Right lobe of liver (tissue), 6 donors: Measurements from ENCODE around the gene RNPS1. TPM values are rescaled to one million over a fixed set of nuclear protein-coding genes. Genes with fewer than 3 reads are reported as not detected.

Experiments
- ATAC-seq, 4 donors: fragments of 200-7000 bp; cut with Tn5 transposase; one replicate each; pipeline ENCODE4 v1.9.1; 2020; ENCODE audit warnings: mild to moderate bottlenecking in 4 of 4, moderate library complexity in 4 of 4
- DNase-seq, 3 donors: peaks; one replicate each; pipeline ENCODE4 v3.0.0-alpha.2; 2020
- H3K27ac ChIP-seq, 3 donors: fragments of 200-600 bp; one replicate each; pipeline ENCODE4 v1.8.0; 2022
- H3K27me3 ChIP-seq, 2 donors: fragments of 200-600 bp; one replicate each; pipeline ENCODE4 v1.8.0; 2022
- H3K36me3 ChIP-seq, 4 donors: fragments of 200-600 bp; sonication (generic) in 1 of 4; one replicate each; pipeline versions ENCODE4 v1.5.1 to v1.8.0; 2017 to 2022; ENCODE audit warnings: control low read depth in 1 of 4
- H3K4me1 ChIP-seq, 4 donors: fragments of 200-600 bp; sonication (generic) in 1 of 4; one replicate each; pipeline versions ENCODE4 v1.5.1 to v1.8.0; 2017 to 2022; ENCODE audit warnings: control low read depth in 1 of 4
- H3K4me3 ChIP-seq, 3 donors: fragments of 200-600 bp; one replicate each; pipeline ENCODE4 v1.8.0; 2022
- H3K9me3 ChIP-seq, 4 donors: fragments of 200-600 bp; sonication (generic) in 1 of 4; one replicate each; pipeline versions ENCODE4 v1.5.1 to v1.8.0; 2017 to 2022; ENCODE audit warnings: control low read depth in 1 of 4
- POLR2A ChIP-seq: fragments of 450-650 bp; IDR thresholded peaks from one replicate; pipeline ENCODE4 v1.6.1; 2017; ENCODE audit warnings: antibody characterized with exemption, mild to moderate bottlenecking
- WGBS: methylation state at CpG from one replicate; pipeline ENCODE4 v1.1.6; 2018; ENCODE audit warnings: low coverage, low lambda C conversion rate; ENCODE audit not compliant: insufficient coverage; ENCODE audit errors: missing lambda C conversion rate; 5-methylcytosine and 5-hydroxymethylcytosine counted together
- intact Hi-C, 2 donors: fragments of 100-400 bp; cut with DNase I; formaldehyde crosslinking; loops; one replicate each; pipeline versions ENCODE4 v1.11.2 to v1.14.1; 2022
- total RNA-seq, 6 experiments: library from RNA; depleted of rRNA in 2 of 6; stranded (reverse); fragments of >200 nt in 2 of 6; fragmentation: NEBNext Ultra II Directional in 3 of 6; extraction: Animal tissue kit (Norgen Biotek cat#: 25700) in 3 of 6; gene quantifications; one replicate each; pipeline versions ENCODE4 v1.1.0 to v1.2.4, GENCODE V29; 2016 to 2023
- TF ChIP-seq, protein P1 (sequence below), 4 donors: fragments of 200-600 bp in 3 of 4; fragments of 450-650 bp in 1 of 4; IDR thresholded peaks; one replicate each; pipeline versions ENCODE4 v1.5.1 to v1.8.0; 2016 to 2022; ENCODE audit warnings: antibody characterized with exemption in 4 of 4, mild to moderate bottlenecking in 2 of 4
- donor health status: DM: no; HTN: yes; CAD: no.
- donor health status: DM: no; HTN: no; CAD: no.
- donor health status: DM: no; HTN: no; CAD: no.
- donor health status: DM: no; HTN: yes; CAD: no.
- donor health status: DM: no; HTN: yes; CAD: no.

Gene RNPS1
- total RNA-seq, 6 experiments from 2014 or later = 29.0 to 61.9 (median 38.9) TPM

DNA sequence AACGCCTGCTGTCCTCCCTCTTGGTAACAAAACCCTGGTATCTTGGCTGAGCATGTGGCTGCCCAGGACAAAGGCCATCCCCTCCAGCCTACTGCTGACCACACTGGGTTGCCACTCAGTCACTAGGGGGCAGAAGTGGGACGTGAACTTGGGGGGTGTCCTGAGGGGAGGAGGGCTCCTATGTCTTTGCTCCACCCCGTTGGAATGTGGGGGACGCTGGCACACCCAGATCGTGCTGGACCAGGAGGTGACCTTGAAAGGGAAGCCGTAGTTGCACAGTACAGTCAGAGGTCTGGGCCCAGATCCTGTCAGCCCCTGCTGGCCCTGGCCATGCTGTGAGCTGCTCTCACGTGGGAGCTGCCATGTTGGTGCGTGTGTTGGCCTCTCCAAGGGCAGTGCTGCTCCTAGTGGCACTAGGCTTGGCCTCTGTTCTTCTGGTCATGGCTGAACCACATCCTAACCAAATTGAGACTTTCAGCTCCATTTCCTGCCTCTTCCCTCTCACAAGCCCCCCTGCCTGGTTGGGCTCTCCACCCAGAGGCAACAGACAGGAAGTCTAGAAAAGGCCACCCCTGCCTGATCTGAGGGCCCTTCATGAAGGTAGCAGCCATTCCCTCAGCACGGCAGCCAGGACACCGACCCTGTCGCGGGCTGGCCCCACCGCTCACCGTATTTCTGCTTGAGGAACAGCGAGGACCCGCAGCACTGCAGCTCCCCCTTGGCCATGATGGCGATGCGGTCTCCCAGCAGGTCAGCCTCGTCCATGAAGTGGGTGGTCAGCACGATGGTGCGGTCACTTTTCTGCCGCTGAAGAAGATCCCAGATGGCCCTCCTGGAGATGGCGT is 29.0 kb upstream of the RNPS1 start:
- no peaks in the 10 kb centered on the region for H3K27me3 ChIP-seq
- ATAC-seq (peak; percentile 73 to 78 (median 74)), DNase-seq (peak in 1 of 3 donors; percentile 42)
- no peak overlapping the region for H3K27ac ChIP-seq
- no peaks in the 10 kb centered on the region for H3K36me3 ChIP-seq
- intact Hi-C loops = no loop called here
- H3K9me3 ChIP-seq = no peaks in the 10 kb centered on the region
- WGBS = 77% methylated on average over 6 of the region's 23 CpGs
- H3K4me3 ChIP-seq = no peak overlapping the region
- no peaks in the 10 kb centered on the region for H3K4me1 ChIP-seq
- no peak for TF ChIP-seq POLR2A
- TF ChIP-seq, protein P1, sequence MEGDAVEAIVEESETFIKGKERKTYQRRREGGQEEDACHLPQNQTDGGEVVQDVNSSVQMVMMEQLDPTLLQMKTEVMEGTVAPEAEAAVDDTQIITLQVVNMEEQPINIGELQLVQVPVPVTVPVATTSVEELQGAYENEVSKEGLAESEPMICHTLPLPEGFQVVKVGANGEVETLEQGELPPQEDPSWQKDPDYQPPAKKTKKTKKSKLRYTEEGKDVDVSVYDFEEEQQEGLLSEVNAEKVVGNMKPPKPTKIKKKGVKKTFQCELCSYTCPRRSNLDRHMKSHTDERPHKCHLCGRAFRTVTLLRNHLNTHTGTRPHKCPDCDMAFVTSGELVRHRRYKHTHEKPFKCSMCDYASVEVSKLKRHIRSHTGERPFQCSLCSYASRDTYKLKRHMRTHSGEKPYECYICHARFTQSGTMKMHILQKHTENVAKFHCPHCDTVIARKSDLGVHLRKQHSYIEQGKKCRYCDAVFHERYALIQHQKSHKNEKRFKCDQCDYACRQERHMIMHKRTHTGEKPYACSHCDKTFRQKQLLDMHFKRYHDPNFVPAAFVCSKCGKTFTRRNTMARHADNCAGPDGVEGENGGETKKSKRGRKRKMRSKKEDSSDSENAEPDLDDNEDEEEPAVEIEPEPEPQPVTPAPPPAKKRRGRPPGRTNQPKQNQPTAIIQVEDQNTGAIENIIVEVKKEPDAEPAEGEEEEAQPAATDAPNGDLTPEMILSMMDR (IDR thresholded peaks at IDR 0.05) = peak; percentile 32 to 45 (median 36)

DNA sequence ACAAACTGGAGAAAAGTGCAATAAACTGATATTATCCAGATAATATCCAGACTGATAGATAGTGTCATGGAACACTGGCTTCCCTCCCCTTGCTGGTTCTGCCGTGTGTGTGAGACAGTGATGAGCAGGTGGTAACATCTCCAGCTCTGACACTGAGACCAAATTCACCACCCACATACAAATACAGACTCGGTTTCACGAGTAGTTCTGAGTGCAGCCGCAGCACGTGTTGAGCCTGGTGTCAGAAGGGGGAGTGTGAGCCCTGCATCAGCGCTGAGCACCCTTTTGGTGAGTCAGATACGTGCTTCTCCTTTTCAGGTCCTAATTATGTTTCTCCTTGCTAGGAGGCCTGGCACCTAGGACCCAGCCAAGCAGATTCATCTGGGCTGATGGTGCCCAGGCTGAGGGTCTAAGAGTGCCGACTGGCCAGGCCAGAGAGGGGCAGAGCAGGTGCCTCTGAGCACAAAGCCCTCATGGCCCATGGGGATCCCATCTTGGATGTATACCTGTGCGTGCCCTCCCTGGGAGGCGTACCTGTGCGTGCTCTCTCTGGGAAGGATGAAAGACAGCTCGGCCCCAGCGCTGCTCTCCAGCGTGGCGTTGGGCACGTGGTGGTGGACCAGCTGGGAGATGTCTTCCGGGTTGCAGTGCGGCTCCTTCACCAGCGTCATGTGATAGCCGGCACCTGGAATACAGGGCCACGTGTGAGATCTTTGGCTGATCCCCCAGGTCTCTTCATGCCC is 27.3 kb upstream of the RNPS1 start:
- H3K27me3 ChIP-seq = no peaks in the 10 kb centered on the region
- ATAC-seq = no peak
- intact Hi-C loops = no loop called here
- TF ChIP-seq, protein P1 (IDR thresholded peaks at IDR 0.05) = no peak
- TF ChIP-seq POLR2A = no peak
- no peak overlapping the region for H3K27ac ChIP-seq
- no CpG with 5 or more reads among the region's 21 CpGs for WGBS
- DNase-seq = no peak
- no peaks in the 10 kb centered on the region for H3K36me3 ChIP-seq
- H3K4me1 ChIP-seq = no peaks in the 10 kb centered on the region
- H3K9me3 ChIP-seq = no peaks in the 10 kb centered on the region
- no peak overlapping the region for H3K4me3 ChIP-seq

DNA sequence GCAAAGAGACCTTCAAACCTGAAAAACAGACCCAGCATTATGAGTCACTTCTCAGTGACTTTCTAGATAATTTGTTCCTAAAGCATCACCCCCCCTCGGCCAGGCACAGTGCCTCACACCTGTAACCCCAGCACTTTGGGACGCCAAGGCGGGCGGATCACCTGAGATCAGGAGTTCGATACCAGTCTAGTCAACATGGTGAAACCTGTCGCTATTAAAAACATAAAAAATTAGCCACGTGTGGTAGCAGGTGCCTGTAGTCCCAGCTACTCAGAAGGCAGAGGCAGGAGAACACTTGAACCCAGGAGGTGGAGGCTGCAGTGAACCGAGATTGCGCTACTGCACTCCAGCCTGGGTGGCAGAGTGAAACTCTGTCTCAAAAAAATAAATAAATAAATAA is 24.3 kb upstream of the RNPS1 start:
- ATAC-seq (no peak), DNase-seq (no peak)
- H3K4me3 ChIP-seq = no peak overlapping the region
- intact Hi-C loops = no loop called here
- no peaks in the 10 kb centered on the region for H3K27me3 ChIP-seq
- 89% methylated on average over 9 of the region's 9 CpGs for WGBS
- no peak for TF ChIP-seq POLR2A
- TF ChIP-seq, protein P1 (IDR thresholded peaks at IDR 0.05) = no peak
- H3K36me3 ChIP-seq = no peaks in the 10 kb centered on the region
- H3K9me3 ChIP-seq = no peaks in the 10 kb centered on the region
- H3K4me1 ChIP-seq = no peaks in the 10 kb centered on the region
- no peak overlapping the region for H3K27ac ChIP-seq

DNA sequence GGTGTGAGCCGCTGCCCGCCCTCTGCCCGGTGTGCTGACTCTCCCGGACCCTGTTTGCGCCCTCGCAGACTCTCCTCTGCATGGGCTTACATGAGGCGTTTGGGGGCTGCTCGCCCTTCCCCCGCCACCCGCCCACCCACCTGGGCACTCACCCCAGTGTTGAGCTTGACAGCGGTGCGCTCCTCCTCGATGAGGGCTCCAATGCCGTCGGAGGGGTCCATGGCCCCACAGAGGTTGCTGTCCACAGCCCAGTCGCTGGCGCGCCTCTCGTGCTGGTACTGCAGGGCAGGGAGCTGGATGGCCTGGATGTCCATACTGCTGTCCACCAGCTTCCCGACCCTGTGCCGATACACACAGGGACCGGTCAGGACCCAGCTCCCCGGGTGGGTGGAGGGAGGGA is 21.4 kb upstream of the RNPS1 start:
- ATAC-seq = no peak
- no peak for DNase-seq
- 97% methylated on average over 5 of the region's 23 CpGs for WGBS
- no peak overlapping the region for H3K4me3 ChIP-seq
- intact Hi-C loops = no loop called here
- no peaks in the 10 kb centered on the region for H3K9me3 ChIP-seq
- H3K4me1 ChIP-seq = no peaks in the 10 kb centered on the region
- H3K27me3 ChIP-seq = no peaks in the 10 kb centered on the region
- TF ChIP-seq, protein P1 (IDR thresholded peaks at IDR 0.05) = no peak
- no peak for TF ChIP-seq POLR2A
- H3K27ac ChIP-seq = no peak overlapping the region
- H3K36me3 ChIP-seq = no peaks in the 10 kb centered on the region
